Psoas muscle (tissue), 8 donors: ENCODE measurements around the gene CAPN2. TPM values are rescaled to one million over a fixed set of nuclear protein-coding genes. Genes with fewer than 3 reads are reported as not detected.

ENCODE experiments used
- ATAC-seq, 4 donors: fragments of 200-7000 bp; cut with Tn5 transposase; one replicate each; pipeline ENCODE4 v1.9.1; 2020; ENCODE audit warnings: moderate library complexity in 3 of 4, mild to moderate bottlenecking in 2 of 4
- DNase-seq, 2 donors: peaks; one replicate each; pipeline ENCODE4 v3.0.0-alpha.2; 2020
- H3K27ac ChIP-seq: fragments of 200-600 bp; one replicate; pipeline ENCODE4 v1.8.0; 2022
- H3K27me3 ChIP-seq, 3 donors: fragments of 200-600 bp in 1 of 3; one replicate each; pipeline versions ENCODE4 v1.6.1 to v1.8.0; 2013 to 2022; ENCODE audit warnings: low read length in 2 of 3, mild to moderate bottlenecking in 2 of 3, moderate library complexity in 1 of 3; ENCODE audit not compliant: insufficient read depth in 3 of 3
- H3K36me3 ChIP-seq, 2 donors: fragments of 200-600 bp in 1 of 2; one replicate each; pipeline versions ENCODE4 v1.6.1 to v1.8.0; 2013 to 2022; ENCODE audit warnings: low read depth in 1 of 2, mild to moderate bottlenecking in 1 of 2, moderate library complexity in 1 of 2; ENCODE audit not compliant: insufficient read depth in 1 of 2
- H3K4me1 ChIP-seq: fragments of 200-600 bp; one replicate; pipeline ENCODE4 v1.8.0; 2022
- H3K4me3 ChIP-seq: fragments of 200-600 bp; one replicate; pipeline ENCODE4 v1.8.0; 2022; ENCODE audit warnings: mild to moderate bottlenecking
- H3K9me3 ChIP-seq: fragments of 200-600 bp; one replicate; pipeline ENCODE4 v1.8.0; 2022
- WGBS, 3 donors: extraction: QIAGEN DNeasy Blood & Tissue Kit; methylation state at CpG; one replicate each; pipeline versions ENCODE4 v1.1.6 to v1.1.7; 2013; 5-methylcytosine and 5-hydroxymethylcytosine counted together
- intact Hi-C, 2 donors: fragments of 100-400 bp; cut with DNase I; formaldehyde crosslinking; loops; one replicate each; pipeline versions ENCODE4 v1.11.0 to v1.14.2; 2022
- polyA plus RNA-seq, 3 donors: library from polyadenylated mRNA; stranded (reverse); fragments of 200-250 nt; gene quantifications; one replicate each; pipeline ENCODE4 v1.2.3, GENCODE V29; 2013
- total RNA-seq, 4 donors: library from RNA; stranded (reverse); fragmentation: NEBNext Ultra II Directional in 2 of 4; extraction: Animal tissue kit (Norgen Biotek cat#: 25700) in 2 of 4; gene quantifications; one replicate each; pipeline versions ENCODE4 v1.2.1 to v1.2.4, GENCODE V29; 2021 to 2023
- TF ChIP-seq, protein P1 (sequence below): fragments of 200-600 bp; IDR thresholded peaks from one replicate; pipeline ENCODE4 v1.8.0; 2022; ENCODE audit warnings: antibody characterized with exemption
- donor health status: healthy with polysubstance abuse.
- donor health status: DM: no; HTN: no; CAD: no; lungs with moderate emphysema.
- donor health status: Bipolar disorder and iron deficiency.
- donor health status: healthy.
- donor health status: DM: yes; HTN: yes; CAD: no.
- donor health status: DM: no; HTN: no; CAD: no.
- donor health status: DM: no; HTN: no; CAD: no.
- donor health status: DM: yes; HTN: yes; CAD: no.

Gene CAPN2
- total and polyA plus RNA-seq, 7 donors = 47.6 to 157 (median 105) TPM

DNA sequence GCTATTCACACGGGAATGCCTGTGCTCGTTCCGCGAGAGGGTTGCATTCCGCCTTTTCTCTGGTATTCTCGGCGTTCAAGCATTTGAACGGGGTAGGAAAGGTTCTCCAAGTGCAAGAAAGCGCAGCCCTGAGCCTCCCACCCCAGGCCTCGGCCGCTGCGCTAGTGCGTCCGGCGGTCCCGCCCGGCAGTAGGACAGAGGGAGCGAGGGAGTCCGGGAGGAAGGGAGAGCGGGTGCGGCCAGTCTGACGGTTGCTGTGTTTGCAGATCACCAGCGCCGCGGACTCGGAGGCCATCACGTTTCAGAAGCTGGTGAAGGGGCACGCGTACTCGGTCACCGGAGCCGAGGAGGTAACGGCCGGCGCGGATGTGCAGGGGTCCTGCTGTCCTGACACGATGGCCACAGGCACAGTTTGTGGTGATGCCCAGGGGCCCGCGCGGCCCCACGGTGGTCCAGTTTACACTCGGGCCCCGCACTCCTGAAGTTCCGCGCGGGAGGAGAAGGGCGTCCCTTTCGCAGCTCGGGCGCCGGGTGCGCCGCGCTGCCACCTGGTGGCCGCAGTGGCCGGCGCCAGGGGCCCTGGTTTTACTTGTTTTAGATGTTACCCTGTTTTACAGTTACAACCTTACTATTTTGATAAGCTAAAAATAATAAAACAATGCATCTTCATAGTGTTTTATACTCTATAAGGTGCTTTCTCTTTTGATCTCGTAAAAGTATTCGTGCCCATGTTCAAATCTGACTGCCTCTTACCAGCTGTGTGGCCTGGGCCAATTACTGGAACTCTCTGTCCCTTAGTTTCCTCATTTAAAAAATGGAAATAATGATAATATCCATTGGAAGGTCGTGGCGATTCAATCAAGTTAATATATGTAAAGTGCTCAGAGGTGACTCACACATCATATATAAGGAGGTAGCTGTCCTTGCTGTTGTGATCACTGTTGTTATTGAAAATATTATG, 36.7 kb downstream of the CAPN2 start:
- H3K4me3 ChIP-seq = peak overlapping the region; percentile 55
- TF ChIP-seq, protein P1, sequence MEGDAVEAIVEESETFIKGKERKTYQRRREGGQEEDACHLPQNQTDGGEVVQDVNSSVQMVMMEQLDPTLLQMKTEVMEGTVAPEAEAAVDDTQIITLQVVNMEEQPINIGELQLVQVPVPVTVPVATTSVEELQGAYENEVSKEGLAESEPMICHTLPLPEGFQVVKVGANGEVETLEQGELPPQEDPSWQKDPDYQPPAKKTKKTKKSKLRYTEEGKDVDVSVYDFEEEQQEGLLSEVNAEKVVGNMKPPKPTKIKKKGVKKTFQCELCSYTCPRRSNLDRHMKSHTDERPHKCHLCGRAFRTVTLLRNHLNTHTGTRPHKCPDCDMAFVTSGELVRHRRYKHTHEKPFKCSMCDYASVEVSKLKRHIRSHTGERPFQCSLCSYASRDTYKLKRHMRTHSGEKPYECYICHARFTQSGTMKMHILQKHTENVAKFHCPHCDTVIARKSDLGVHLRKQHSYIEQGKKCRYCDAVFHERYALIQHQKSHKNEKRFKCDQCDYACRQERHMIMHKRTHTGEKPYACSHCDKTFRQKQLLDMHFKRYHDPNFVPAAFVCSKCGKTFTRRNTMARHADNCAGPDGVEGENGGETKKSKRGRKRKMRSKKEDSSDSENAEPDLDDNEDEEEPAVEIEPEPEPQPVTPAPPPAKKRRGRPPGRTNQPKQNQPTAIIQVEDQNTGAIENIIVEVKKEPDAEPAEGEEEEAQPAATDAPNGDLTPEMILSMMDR = peak; percentile 96

DNA sequence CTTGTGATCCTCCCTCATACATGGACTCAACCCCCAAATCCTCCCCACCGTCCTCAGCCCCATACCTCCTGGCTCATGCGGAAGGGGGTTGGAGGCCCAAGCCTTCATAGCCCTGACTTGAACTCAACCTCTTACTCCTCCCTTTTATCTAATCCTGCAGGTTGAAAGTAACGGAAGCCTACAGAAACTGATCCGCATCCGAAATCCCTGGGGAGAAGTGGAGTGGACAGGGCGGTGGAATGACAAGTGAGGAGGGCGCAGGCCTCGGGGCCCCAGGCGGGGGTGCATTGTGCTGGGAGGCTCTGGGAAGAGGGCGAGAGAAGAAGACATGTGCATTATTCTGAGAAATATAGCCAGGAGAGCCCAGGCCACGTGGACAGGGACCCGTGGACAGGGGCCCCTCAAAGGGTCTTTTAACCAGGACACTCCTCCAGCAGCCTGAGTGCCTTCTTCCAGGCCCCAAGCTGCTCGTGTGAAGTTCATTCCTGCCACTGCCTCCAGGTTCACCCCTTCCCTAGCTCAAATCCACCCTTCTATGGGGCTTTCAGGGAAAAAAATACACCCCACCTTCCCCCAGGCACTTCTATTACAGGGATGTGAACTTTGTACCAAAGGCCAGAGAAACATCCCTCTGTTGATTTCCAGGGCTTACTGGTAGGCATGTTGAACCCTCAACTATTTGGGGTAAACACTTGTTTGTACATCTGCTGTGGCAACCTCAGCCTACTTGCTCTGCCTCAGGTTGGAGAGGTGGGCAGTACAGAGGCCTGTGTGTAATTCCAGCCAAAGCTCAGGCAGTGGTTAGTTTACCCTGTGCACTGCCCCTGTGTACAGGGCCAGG, 38.6 kb downstream of the CAPN2 start:
- DNase-seq (no peak), ATAC-seq (no peak)
- WGBS, 3 donors = 85 to 93% (median 91%) methylated on average over 13 of the region's 13 CpGs
- H3K4me3 ChIP-seq = no peak overlapping the region
- intact Hi-C loops = no loop called here
- H3K27me3 ChIP-seq = no peaks in the 10 kb centered on the region
- H3K9me3 ChIP-seq = no peaks in the 10 kb centered on the region
- TF ChIP-seq, protein P1 = no peak
- peaks cover 13% of the 10 kb centered on the region for H3K4me1 ChIP-seq
- no peak overlapping the region for H3K27ac ChIP-seq
- peaks cover 10 to 91% of the 10 kb centered on the region in 2 donors for H3K36me3 ChIP-seq

More for the DNA sequence above, 36.7 kb downstream of the CAPN2 start:
- Histone ChIP-seq H3K9me3 (no peaks in the 10 kb centered on the region), H3K4me1 (peaks cover 13% of the 10 kb centered on the region), H3K27ac (peak overlapping the region; percentile 33), H3K27me3 (no peaks in the 10 kb centered on the region), H3K36me3 (peaks cover 4 to 91% of the 10 kb centered on the region in 2 donors)
- DNase-seq (peak; percentile 67 to 80), ATAC-seq (peak; percentile 80 to 95 (median 83))
- WGBS, 3 donors = 26 to 33% (median 29%) methylated on average over 59 to 61 of the region's 61 CpGs
- intact Hi-C loops = loop anchor here (1.0 to 2.0 kb wide), 3 partner anchors 34 to 48 kb away; partner anchors contain the start of gene CAPN2 (in 1 of the 2)

DNA sequence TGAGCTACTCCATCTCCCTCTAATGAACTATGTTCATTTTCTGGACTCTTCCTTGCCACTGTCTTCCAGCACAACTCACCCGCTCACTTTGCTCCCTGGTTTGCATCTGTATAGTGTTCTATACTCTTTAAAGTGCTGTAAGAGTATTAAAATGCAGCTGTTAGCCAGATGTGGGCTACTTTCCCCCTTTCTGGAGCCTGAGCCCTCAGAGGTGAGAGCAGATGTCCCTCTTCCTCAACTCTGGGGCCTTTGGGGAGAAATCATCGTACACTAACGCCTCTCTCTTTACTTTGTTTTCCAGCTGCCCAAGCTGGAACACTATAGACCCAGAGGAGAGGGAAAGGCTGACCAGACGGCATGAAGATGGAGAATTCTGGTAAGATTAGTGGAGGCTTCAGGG, 39.4 kb downstream of the CAPN2 start:
- ATAC-seq (no peak), DNase-seq (no peak)
- no peak overlapping the region for H3K4me3 ChIP-seq
- H3K9me3 ChIP-seq = no peaks in the 10 kb centered on the region
- peaks cover 13% of the 10 kb centered on the region for H3K4me1 ChIP-seq
- H3K27ac ChIP-seq = no peak overlapping the region
- intact Hi-C loops = no loop called here
- H3K36me3 ChIP-seq = peaks cover 10 to 91% of the 10 kb centered on the region in 2 donors
- H3K27me3 ChIP-seq = no peaks in the 10 kb centered on the region
- TF ChIP-seq, protein P1 = no peak
- 81 to 92% (median 83%) methylated on average over 4 of the region's 4 CpGs for WGBS, 3 donors

DNA sequence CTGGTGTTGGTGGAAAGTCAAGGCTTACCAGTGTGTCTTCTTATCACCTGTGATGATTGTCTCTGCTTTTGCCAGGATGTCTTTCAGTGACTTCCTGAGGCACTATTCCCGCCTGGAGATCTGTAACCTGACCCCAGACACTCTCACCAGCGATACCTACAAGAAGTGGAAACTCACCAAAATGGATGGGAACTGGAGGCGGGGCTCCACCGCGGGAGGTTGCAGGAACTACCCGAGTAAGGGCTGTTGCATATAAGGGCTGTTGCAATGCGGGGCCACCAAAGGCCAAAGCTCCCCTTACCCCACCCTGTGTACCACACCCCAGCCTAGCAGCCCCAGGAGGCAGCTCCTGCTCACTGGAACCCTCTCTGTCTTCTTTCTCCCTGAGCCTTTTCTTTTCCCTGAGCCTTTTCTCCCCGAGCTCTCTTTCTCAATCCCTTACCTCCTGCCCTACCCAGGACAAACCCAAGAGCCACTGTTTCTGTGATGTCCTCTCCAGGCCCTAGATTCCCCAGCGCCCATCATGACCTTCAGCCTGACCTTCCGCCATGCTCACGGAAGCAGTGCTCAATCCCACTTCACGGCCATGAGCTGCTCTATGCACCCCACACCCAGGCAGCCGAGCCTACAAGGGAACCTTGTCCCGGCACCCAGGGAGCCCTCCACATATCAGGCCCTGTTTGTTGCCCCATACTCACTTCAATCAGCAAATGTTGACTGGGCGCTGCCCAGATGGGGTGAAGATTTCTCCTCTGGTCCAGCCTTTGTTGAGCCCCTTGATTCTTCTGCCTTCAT, 40.6 kb downstream of the CAPN2 start:
- Histone ChIP-seq H3K27me3 (no peaks in the 10 kb centered on the region), H3K9me3 (no peaks in the 10 kb centered on the region), H3K4me1 (peaks cover 9% of the 10 kb centered on the region), H3K27ac (no peak overlapping the region), H3K36me3 (peaks cover 10 to 91% of the 10 kb centered on the region in 2 donors), H3K4me3 (no peak overlapping the region)
- intact Hi-C loops = no loop called here
- 79 to 86% (median 85%) methylated on average over 15 of the region's 15 CpGs for WGBS, 3 donors
- TF ChIP-seq, protein P1 = no peak
- DNase-seq (no peak), ATAC-seq (no peak)
